HG03066 (cell line): Measurements from ENCODE around the gene OLAH.

Source experiments
- ATAC-seq: cut with Tn5 transposase; IDR thresholded peaks from one replicate; pipeline ENCODE4 v1.9.1; 2021; ENCODE audit warnings: low read depth; ENCODE audit not compliant: unreplicated experiment

Gene OLAH

GRCh38 chr10:15068802-15069201, 25.1 kb downstream of the OLAH start:
- no peak for ATAC-seq

- no peak for ATAC-seq
Measured at GRCh38 chr10:15069230-15069629, 25.5 kb downstream of the OLAH start.

DNA sequence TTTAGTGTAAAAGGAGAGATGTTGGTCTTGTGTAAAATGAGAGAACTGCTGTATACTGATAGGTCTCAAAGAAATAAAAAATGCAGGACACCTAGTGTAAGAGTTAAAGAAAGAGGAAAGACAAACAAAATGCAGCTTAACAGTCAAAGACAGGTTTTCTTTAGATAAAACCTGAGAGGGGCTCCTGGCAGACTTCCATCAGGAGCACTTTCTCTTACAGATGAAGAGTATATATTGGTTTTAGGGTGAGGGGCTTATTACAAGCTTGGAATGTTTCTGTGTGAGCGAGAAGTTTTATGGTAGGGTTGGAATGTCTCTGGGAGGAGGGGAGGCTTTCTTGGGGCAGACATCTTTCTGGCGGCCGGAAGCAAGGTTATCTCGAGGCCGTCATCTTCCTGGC, 28.6 kb downstream of the OLAH start:
- ATAC-seq: no peak

DNA sequence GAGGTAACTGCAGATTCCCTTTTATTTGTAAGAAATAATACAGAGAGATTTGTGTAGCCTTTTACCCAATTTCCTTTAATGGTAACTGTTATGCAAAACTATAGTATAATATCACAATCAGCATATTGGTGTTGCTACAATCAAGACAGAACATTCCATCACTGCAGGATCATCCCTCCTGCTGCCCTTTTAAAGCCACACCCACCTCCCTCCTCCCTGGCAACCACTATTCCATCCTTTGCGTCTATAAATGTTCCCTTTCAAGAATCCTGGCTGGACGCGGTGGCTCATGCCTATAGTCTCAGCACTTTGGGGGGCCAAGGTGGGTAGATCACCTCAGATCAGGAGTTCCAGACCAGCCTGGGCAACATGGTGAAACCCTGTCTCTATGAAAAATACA, 31.7 kb downstream of the OLAH start:
- ATAC-seq: no peak

GRCh38 chr10:15083674-15084501, 40.1 kb downstream of the OLAH start:
- ATAC-seq: no peak

DNA sequence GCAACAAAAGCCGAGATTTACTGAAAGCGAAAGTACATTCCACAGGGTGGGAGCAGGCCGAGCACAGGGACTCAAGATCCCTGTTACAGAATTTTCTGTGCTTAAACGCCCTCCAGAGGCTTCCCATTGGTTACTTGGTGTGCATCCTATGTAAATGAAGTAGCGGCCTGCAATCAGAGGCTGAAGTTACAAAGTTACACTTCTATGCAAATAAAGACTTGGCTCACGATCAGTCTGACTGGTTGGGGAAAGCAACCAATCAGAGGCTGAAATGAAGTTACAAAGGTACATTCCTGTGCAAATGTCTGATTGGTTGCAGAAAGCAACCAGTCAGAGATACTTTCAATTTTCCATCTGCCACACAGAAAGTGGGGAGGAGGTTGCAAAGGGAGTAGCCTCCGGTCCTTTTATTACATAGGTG, 40.8 kb downstream of the OLAH start:
- ATAC-seq: no peak

- ATAC-seq: peak; percentile 98
Measured at GRCh38 chr10:15088428-15089261, 44.9 kb downstream of the OLAH start, which contains the start of gene ACBD7. TSS of gene ACBD7 (minus strand) at chr10:15088776. CDS start at chr10:15088728, 48 bp downstream.

- no peak for ATAC-seq
Measured at GRCh38 chr10:15091418-15091817, 47.7 kb downstream of the OLAH start.

- no peak for ATAC-seq
Measured at GRCh38 chr10:15092855-15093408, 49.2 kb downstream of the OLAH start.

- peak; percentile 21 for ATAC-seq
Measured at GRCh38 chr10:15096661-15097010, 52.9 kb downstream of the OLAH start.

- ATAC-seq: peak; percentile 87
Measured at GRCh38 chr10:15097011-15097812, 53.5 kb downstream of the OLAH start, which contains the start of gene RPP38. TSS of gene RPP38 (plus strand) at chr10:15097355. CDS start at chr10:15103315, 5,960 bp downstream.

- ATAC-seq: no peak
Measured at GRCh38 chr10:15099886-15100285, 56.1 kb downstream of the OLAH start.

- ATAC-seq: no peak
Measured at GRCh38 chr10:15103513-15103912, 59.8 kb downstream of the OLAH start.

DNA sequence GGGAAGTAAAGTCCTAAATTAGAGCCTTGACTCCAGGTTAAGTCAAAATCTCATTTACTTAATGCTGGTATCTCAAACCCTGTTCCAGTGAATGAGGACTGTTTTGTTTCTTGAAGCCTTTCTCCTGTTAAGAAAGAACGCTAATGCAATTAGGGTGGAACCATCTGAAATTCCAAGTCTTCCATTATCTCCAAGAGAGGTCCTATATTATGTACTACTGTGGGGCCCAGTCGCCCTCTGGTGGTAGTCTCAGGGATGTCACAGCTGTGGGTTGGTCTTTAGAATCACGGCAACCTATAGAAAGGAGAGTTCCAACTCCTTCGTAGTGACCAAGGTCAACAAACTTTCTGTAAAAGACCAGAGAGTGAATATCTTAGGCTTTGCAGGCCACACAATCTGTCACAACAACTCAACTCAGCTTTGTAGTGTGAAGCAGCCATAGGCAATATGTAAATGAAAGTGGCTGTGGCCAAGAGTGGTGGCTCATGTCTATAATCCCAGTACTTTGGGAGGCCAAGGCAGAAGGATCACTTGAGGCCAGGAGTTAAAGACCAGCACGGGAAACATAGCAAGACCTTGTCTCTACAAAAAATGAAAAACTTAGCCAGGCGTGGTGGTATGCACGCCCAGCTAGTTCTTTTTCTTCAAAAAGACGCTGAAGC, 62.7 kb downstream of the OLAH start:
- ATAC-seq: no peak

DNA sequence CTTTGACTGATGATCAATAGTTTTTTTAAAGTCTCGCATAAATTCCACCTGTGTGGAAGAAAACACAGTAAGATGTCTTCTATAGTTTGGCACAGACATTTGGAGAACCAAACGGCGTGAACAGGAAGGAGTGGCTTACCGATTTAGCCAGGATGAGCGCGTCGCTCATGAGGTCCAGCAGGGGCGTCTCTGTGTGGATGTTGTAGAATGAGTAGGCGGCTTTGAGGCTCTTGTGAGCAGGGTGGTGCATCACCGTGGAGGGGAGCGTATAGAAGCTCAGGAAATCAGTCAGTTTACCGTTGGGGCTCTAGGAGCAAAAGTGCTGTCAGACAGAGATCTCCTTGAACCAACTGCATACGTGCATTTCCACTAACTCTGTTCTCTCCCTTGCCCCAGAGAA, 68.9 kb downstream of the OLAH start:
- no peak for ATAC-seq

- no peak for ATAC-seq
Measured at GRCh38 chr10:15113766-15114165, 70.0 kb downstream of the OLAH start.

DNA sequence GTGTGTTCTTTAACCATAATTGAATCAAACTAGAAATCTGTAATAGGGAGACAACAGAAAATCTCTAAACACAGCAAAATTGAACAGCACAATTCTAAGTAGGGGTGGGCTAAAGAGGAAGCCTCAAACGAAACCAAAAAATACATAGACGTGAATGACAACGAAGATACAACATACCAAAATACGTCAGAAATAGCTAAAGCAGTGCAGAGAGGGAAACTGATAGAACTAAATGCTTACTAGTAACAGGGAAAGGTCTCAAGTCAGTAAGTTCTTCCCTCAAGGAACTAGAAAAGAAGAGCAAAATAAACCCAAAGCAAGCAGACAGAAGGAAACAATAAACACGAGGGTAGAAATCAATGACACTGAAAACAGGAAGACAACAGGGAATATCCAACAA, 72.5 kb downstream of the OLAH start:
- no peak for ATAC-seq

DNA sequence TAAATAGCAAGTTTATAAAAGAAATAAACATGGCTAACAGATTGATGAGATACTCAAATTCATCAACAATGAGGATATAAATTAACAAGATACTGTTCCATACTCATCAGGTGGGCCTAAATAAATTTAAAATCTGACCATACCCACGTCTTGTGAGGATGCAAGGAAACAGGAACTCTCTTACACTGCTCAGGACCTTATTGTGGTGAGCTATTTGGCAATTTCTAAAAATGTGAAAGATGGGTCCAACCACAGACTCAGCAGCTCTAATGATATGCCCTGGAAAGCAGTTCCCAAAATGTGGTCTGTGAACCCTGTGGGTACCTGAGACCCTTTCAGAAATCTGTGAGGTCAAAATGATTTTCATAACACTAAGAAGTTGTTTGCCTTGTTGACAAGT, 74.9 kb downstream of the OLAH start:
- ATAC-seq: no peak

DNA sequence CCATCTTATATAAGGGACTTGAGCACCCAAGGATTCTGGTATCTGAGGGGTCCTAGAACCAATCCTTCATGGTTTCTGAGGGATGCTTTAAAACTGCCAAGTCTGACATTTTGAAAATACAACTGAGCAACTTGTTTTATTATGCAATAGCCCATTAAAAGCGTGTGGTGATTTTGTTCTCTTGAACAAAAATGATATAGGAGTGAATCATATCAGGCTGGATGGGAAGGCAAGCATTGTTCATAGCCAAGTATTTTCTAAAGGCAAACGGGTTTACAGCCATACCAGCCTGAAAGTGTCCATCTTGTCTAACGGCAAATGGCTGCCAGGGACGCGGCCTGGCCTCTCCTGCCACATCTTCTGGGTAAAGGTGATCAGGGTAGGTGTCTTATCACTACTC, 76.8 kb downstream of the OLAH start:
- no peak for ATAC-seq

DNA sequence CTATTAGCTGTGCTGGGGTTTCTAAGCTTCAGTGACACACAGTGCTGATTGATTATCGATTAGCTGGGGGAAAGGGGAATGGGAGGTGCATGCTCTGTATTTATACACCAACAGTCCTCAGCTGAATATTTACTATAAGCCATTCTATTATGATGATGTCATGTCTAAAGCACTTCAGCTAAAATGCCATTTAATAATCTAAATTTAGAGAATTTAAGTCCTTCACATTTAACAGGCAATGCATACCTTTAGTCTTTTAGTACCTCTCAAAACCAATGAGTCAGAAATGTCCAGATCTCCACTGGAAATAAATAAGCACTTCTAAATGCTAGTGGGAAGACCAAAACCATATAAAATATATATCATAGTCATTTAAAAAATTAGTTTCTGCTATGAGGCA, 78.0 kb downstream of the OLAH start:
- no peak for ATAC-seq
